HepG2 (cell line): ENCODE measurements around the gene WDR37. TPM values are rescaled to one million over a fixed set of nuclear protein-coding genes. Genes with fewer than 3 reads are reported as not detected.

ENCODE experiments used
- ATAC-seq: fragments of 200-7000 bp; cut with Tn5 transposase; 3 replicates; pipeline ENCODE4 v1.9.1; 2020; ENCODE audit warnings: mild to moderate bottlenecking, moderate library complexity
- BruUV-seq: library from RNA; stranded (reverse); fragments of 400-500 nt; replicated peaks from 2 replicates; lab custom pipeline; 2021; lab: Mats Ljungman, UMichigan
- CTCF ChIA-PET: fragments of 300-600 bp; formaldehyde crosslinking; extraction: SDS; loops from one replicate; lab custom pipeline; 2021; ENCODE audit warnings: low total read pairs, inconsistent platforms, low intra/inter-chr PET ratio; lab: Yijun Ruan, JAX
- POLR2A ChIA-PET: fragments of 350-600 bp; sonication (Branson Sonifier 250); formaldehyde crosslinking; loops from one replicate; lab custom pipeline; 2020; ENCODE audit warnings: antibody characterized with exemption, inconsistent platforms; lab: Yijun Ruan, JAX
- DNase-seq: peaks from one replicate; pipeline ENCODE4 v3.0.0-alpha.2; 2015; ENCODE audit warnings: low spot score
- FAIRE-seq: peaks from 3 replicates; lab custom pipeline; 2011; peaks lifted over from hg19 to GRCh38; lab: Jason Lieb, UNC
- H2AFZ ChIP-seq: one replicate; pipeline ENCODE4 v1.6.1; 2011; ENCODE audit warnings: low read length, inconsistent platforms
- H3K27ac ChIP-seq: fragments of 300-600 bp; 3 replicates; pipeline ENCODE4 v1.8.0; 2011; ENCODE audit warnings: mixed run types, mild to moderate bottlenecking, mixed read lengths, low read length, inconsistent platforms; ENCODE audit not compliant: insufficient read depth; ENCODE audit errors: extremely low read length
- H3K27me3 ChIP-seq, 2 experiments: fragments of 200-600 bp in 1 of 2; 2 replicates in 1 of 2; 3 replicates in 1 of 2; pipeline versions ENCODE4 v1.6.0 to v1.8.0; 2011; ENCODE audit warnings: low read length in 2 of 2, mild to moderate bottlenecking in 2 of 2, moderate library complexity in 2 of 2, inconsistent platforms in 1 of 2; ENCODE audit not compliant: insufficient read depth in 2 of 2, control insufficient read depth in 1 of 2
- H3K36me3 ChIP-seq, 2 experiments: fragments of 200-600 bp in 1 of 2; replicated peaks in 1 of 2; 2 replicates in 1 of 2; 3 replicates in 1 of 2; pipeline versions ENCODE4 v1.5.1 to v1.8.0; 2011; ENCODE audit warnings: low read length in 2 of 2, inconsistent platforms in 1 of 2; ENCODE audit not compliant: insufficient read depth in 2 of 2, control insufficient read depth in 1 of 2
- H3K4me1 ChIP-seq: 2 replicates; pipeline ENCODE4 v1.5.1; 2012; ENCODE audit warnings: low read length, inconsistent platforms; ENCODE audit not compliant: insufficient read depth
- H3K4me2 ChIP-seq: 2 replicates; pipeline ENCODE4 v1.6.0; 2011; ENCODE audit warnings: low read depth, low read length, inconsistent platforms
- H3K4me3 ChIP-seq, 3 experiments: fragments of 200-600 bp in 1 of 3; sonication (generic), shearing (Covaris generic) in 1 of 3; replicated peaks in 1 of 3; 2 replicates each; pipeline ENCODE4 v1.5.1; 2011 to 2016; ENCODE audit warnings: low read length in 3 of 3, inconsistent platforms in 2 of 3, low read depth in 2 of 3, mild to moderate bottlenecking in 2 of 3, control low read depth in 1 of 3, mixed read lengths in 1 of 3; ENCODE audit not compliant: insufficient read depth in 1 of 3
- H3K79me2 ChIP-seq: one replicate; pipeline ENCODE4 v1.6.1; 2011; ENCODE audit warnings: low read length, inconsistent platforms; ENCODE audit not compliant: insufficient read depth
- H3K9ac ChIP-seq: 2 replicates; pipeline ENCODE4 v1.6.0; 2011; ENCODE audit warnings: mild to moderate bottlenecking, low read depth, low read length, inconsistent platforms; ENCODE audit not compliant: insufficient read depth
- H3K9me3 ChIP-seq: 2 replicates; pipeline ENCODE4 v1.5.1; 2012; ENCODE audit warnings: mild to moderate bottlenecking, low read length
- H4K20me1 ChIP-seq: 2 replicates; pipeline ENCODE4 v1.6.0; 2011; ENCODE audit warnings: inconsistent platforms, mild to moderate bottlenecking, low read length, moderate library complexity; ENCODE audit not compliant: insufficient read depth
- CTCF ChIP-seq: sonication (generic); formaldehyde crosslinking; IDR thresholded peaks from 2 replicates; pipeline ENCODE4 v1.5.0; 2020; ENCODE audit warnings: mild to moderate bottlenecking, missing genetic modification reagents, moderate library complexity
- MED13 ChIP-seq: sonication (generic); formaldehyde crosslinking; IDR thresholded peaks from 2 replicates; pipeline ENCODE4 v1.5.0; 2020; ENCODE audit warnings: missing genetic modification reagents
- RARG ChIP-seq: sonication (generic); formaldehyde crosslinking; IDR thresholded peaks from 2 replicates; pipeline ENCODE4 v1.4.0; 2020; ENCODE audit warnings: low read depth, mild to moderate bottlenecking, missing genetic modification reagents
- RFXANK ChIP-seq: IDR thresholded peaks from 2 replicates; pipeline ENCODE4 v1.6.1; 2016
- SKI ChIP-seq: fragments of 450-650 bp; IDR thresholded peaks from one replicate; pipeline ENCODE4 v1.6.1; 2018; ENCODE audit warnings: mild to moderate bottlenecking; ENCODE audit not compliant: partially characterized antibody
- SOX5 ChIP-seq: IDR thresholded peaks from 2 replicates; pipeline ENCODE4 v1.6.1; 2016; ENCODE audit warnings: borderline replicate concordance
- ZBTB7A ChIP-seq: sonication (generic); formaldehyde crosslinking; IDR thresholded peaks from 2 replicates; pipeline ENCODE4 v1.8.0; 2022; ENCODE audit warnings: mild to moderate bottlenecking, missing genetic modification reagents
- ZKSCAN8 ChIP-seq: IDR thresholded peaks from 2 replicates; pipeline ENCODE4 v1.6.1; 2016; ENCODE audit warnings: borderline replicate concordance, missing genetic modification reagents, missing compliant biosample characterization
- ZNF556 ChIP-seq: sonication (generic); formaldehyde crosslinking; IDR thresholded peaks from 2 replicates; pipeline ENCODE4 v1.4.0; 2020; ENCODE audit warnings: mild to moderate bottlenecking, missing genetic modification reagents, borderline replicate concordance
- WGBS: methylation state at CpG from one replicate; pipeline ENCODE4 v1.1.6; 2017; ENCODE audit warnings: low lambda C conversion rate; 5-methylcytosine and 5-hydroxymethylcytosine counted together
- in situ Hi-C: cut with HindIII; loops from 2 replicates; pipeline ENCODE4 v1.10.0; 2017; ENCODE audit warnings: low pct_unique_long_range_greater_than_20kb; ENCODE audit not compliant: extremely low pct_ligation_motif_present
- intact Hi-C: fragments of 100-400 bp; cut with micrococcal nuclease; formaldehyde crosslinking; loops from one replicate; pipeline ENCODE4 v1.10.0; 2022; ENCODE audit not compliant: unreplicated experiment
- polyA plus RNA-seq, 8 experiments: library from polyadenylated mRNA; depleted of rRNA in 3 of 8; stranded (reverse) in 7 of 8; unstranded in 1 of 8; fragments of >200 nt; fragmentation: Illumina TruSeq in 4 of 8; extraction: Trizol in 4 of 8; gene quantifications; 2 replicates each; pipeline versions ENCODE4 v1.2.1 to v1.2.3, GENCODE V29; 2011 to 2016; ENCODE audit warnings: low read depth in 4 of 8, missing spikeins in 1 of 8, mixed read lengths in 1 of 8; ENCODE audit not compliant: insufficient read depth in 1 of 8
- total RNA-seq, 5 experiments: library from RNA; depleted of rRNA; stranded (reverse); fragments of >200 nt; fragmentation: Illumina TruSeq; extraction: Trizol; gene quantifications; 2 replicates each; pipeline ENCODE4 v1.2.3, GENCODE V29; 2016; ENCODE audit warnings: low read depth in 1 of 5
- TF ChIP-seq, protein P1 (sequence below): IDR thresholded peaks from 2 replicates; pipeline ENCODE4 v1.6.1; 2018; ENCODE audit warnings: missing genetic modification reagents

Gene WDR37
- total and polyA plus RNA-seq, 2 of the 13 experiments (the other 11 are each of a cell fraction or from before 2014, with no cell fraction given) = 5.9 to 7.5 TPM

DNA sequence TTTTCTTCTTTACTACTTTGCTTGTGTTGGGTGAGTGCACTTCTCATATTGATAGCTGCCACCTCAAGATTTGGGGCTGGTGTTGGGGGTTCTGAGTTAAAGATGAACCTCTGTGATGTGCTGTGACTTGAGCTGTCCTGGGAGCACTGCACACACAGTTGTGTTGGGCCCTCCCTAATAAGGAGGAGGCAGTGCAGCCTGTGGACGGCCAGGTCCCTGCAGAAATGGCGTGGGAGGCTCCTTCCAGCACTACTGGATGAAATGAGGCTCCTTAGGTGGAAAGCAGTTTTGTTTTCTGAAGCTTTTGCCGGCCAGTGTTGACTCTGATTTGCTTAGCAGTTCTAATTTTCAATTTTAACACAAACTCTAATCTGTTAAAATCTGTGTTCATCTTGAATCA lies 44.0 kb downstream of the WDR37 start:
- no peak overlapping the region for H3K4me2 ChIP-seq
- 83% methylated on average over 3 of the region's 3 CpGs for WGBS
- no TSS peak for BruUV-seq
- no peak overlapping the region for H2AFZ ChIP-seq
- H3K9me3 ChIP-seq = no peaks in the 10 kb centered on the region
- in situ Hi-C loops (no loop called here), intact Hi-C loops (no loop called here)
- FAIRE-seq (no peak), DNase-seq (no peak), ATAC-seq (no peak)
- H3K79me2 ChIP-seq = no peaks in the 10 kb centered on the region
- H3K4me3 ChIP-seq = no peak overlapping the region
- ChIA-PET CTCF (no interaction called here), POLR2A (no interaction called here)
- no peaks in the 10 kb centered on the region for H3K27me3 ChIP-seq
- H3K4me1 ChIP-seq = no peaks in the 10 kb centered on the region
- H4K20me1 ChIP-seq = no peaks in the 10 kb centered on the region; the same call in 1 of the 2 replicates
- no peak for TF ChIP-seq ZNF556 (CRISPR knock-in tag)
- TF ChIP-seq SOX5 (CRISPR knock-in tag) = no peak
- TF ChIP-seq RARG (CRISPR knock-in tag) = no peak
- TF ChIP-seq, protein P1, sequence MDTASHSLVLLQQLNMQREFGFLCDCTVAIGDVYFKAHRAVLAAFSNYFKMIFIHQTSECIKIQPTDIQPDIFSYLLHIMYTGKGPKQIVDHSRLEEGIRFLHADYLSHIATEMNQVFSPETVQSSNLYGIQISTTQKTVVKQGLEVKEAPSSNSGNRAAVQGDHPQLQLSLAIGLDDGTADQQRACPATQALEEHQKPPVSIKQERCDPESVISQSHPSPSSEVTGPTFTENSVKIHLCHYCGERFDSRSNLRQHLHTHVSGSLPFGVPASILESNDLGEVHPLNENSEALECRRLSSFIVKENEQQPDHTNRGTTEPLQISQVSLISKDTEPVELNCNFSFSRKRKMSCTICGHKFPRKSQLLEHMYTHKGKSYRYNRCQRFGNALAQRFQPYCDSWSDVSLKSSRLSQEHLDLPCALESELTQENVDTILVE (CRISPR knock-in tag) = no peak
- H3K9ac ChIP-seq = no peak overlapping the region
- H3K27ac ChIP-seq = no peak overlapping the region
- H3K36me3 ChIP-seq = peaks cover 15 to 59% of the 10 kb centered on the region in 2 experiments; a peak in 4 of 5 replicates

DNA sequence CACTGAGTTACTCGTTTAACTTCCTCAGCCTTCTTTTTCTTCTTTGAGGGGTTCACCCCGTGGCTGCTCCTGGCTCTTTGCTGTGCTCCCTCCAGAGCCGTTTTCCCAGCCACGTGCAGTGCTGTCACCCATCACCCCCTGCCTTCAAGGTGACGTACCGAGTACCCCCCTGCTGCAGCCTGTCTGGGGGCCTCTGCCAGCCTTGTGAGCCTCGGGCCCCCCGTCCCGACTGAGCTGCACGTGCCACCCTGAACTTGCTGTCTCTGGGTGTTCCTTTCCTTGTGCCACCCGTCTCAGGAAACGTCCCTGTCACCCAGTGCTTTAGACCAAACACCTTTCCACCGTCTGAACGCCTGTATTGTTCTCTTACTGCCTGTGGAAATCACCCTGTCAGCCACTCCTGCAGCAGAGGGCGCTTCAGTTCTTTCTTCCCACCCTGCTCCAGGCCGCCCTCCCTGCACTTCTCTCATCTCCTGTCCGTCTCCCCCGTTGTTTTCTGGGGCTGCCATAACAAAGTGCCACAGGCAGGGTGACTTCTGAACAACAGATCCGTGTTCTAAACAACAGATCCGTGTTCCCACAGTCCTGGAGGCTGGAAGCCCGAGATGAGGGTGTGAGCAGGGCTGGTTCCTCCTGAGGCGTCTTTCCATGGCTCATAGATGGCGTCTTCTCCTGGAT lies 44.6 kb downstream of the WDR37 start:
- no peak overlapping the region for H3K4me2 ChIP-seq
- H3K79me2 ChIP-seq = no peaks in the 10 kb centered on the region
- ATAC-seq (peak; percentile 50; the same call in 2 of the 3 replicates), DNase-seq (no peak), FAIRE-seq (no peak)
- no peaks in the 10 kb centered on the region for H3K9me3 ChIP-seq
- 87% methylated on average over 23 of the region's 23 CpGs for WGBS
- no peak overlapping the region for H2AFZ ChIP-seq
- no peaks in the 10 kb centered on the region for H3K27me3 ChIP-seq
- peaks cover 17 to 58% of the 10 kb centered on the region in 2 experiments; a peak in 4 of 5 replicates for H3K36me3 ChIP-seq
- no peaks in the 10 kb centered on the region for H3K4me1 ChIP-seq
- CTCF ChIA-PET = no interaction called here
- no peak overlapping the region for H3K4me3 ChIP-seq
- TF ChIP-seq MED13 (CRISPR knock-in tag) (no peak), ZBTB7A (CRISPR knock-in tag) (no peak), ZKSCAN8 (CRISPR knock-in tag) (no peak), CTCF (CRISPR knock-in tag) (0 out of 2 replicates have a peak, but pooled peaks have one; percentile 5), RFXANK (no peak), SKI (no peak)
- TF ChIP-seq, all 625 proteins: peak for 1
- in situ Hi-C loops = no loop called here
- intact Hi-C loops = no loop called here
- Histone ChIP-seq H3K27ac (no peak overlapping the region), H3K9ac (no peak overlapping the region), H4K20me1 (no peaks in the 10 kb centered on the region; the same call in 1 of the 2 replicates)
- POLR2A ChIA-PET = no interaction called here
- no TSS peak for BruUV-seq
